GM12873 (cell line): Measurements from ENCODE around the gene TOP1.

Experiments used
- CTCF ChIP-seq: IDR thresholded peaks from 2 replicates; pipeline ENCODE4 v1.5.1; 2012; ENCODE audit warnings: low read depth, mild to moderate bottlenecking, moderate library complexity, low read length, control low read depth; ENCODE audit not compliant: insufficient read depth; ENCODE audit errors: missing control alignments

The TOP1 gene

GRCh38 chr20:41089555-41089954, 60.9 kb downstream of the TOP1 start:
- TF ChIP-seq CTCF: no peak

DNA sequence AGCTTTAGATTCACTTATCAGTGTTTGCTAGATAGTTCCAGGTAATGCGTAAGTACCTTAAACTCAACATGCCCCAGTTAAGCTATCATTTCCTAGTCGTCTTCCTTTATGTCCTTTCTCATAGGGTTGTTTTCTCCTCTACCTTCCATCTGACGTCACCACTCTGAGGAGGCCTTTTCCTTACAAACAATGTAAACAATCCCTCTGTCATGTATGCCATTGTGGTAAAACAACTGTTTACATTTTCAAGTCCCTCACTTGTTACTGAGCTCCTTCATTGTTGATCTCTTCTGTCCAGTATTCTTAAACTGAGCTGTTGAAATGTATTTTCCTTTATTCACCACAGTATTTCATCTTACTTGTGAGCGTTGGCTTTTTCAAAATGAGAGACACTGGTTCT, 63.3 kb downstream of the TOP1 start:
- TF ChIP-seq CTCF: no peak

- no peak for TF ChIP-seq CTCF
These were observed 65.9 kb downstream of the TOP1 start for GRCh38 chr20:41094353-41095055.

DNA sequence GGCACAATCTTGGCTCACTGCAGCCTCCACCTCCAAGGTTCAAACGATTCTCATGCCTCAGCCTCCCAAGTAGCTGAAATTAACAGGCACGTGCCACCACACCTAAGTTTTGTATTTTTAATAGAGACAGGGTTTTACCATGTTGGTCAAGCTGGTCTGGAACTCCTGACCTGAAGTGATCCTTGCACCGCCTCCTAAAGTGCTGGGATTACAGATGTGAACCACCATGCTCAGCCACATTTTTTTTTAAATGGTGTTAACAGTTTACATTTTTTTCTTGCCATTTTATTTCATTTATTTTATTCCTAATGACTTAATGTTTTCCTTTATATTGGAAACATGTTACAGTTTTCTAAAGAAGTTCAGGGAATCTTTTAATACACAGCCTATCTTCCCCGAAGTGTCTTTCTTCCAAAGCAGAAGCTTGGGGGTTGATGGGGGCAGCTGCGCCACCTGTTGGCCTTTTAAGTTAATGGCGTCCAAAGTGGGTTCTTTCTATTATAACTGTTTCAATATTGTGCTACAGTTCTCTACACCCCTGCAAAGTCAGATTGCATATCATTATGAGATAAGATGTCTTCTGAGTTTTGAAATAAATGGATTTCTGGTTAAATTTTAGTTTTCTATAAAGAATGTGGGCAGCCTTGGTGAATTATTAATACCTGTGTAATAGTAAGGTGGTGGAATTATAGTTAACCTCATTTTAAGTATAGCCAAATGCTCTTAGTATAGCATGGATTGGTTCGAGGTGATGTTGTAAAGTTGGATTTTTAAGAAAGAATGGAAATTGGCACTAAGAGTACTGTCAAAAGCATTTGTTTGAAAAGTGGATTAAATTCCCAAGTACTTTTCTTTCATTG, 66.7 kb downstream of the TOP1 start:
- peak; percentile 76 for TF ChIP-seq CTCF

- TF ChIP-seq CTCF: no peak
These were observed 70.2 kb downstream of the TOP1 start for GRCh38 chr20:41098703-41099250.

GRCh38 chr20:41100001-41100480, 71.4 kb downstream of the TOP1 start:
- no peak for TF ChIP-seq CTCF

DNA sequence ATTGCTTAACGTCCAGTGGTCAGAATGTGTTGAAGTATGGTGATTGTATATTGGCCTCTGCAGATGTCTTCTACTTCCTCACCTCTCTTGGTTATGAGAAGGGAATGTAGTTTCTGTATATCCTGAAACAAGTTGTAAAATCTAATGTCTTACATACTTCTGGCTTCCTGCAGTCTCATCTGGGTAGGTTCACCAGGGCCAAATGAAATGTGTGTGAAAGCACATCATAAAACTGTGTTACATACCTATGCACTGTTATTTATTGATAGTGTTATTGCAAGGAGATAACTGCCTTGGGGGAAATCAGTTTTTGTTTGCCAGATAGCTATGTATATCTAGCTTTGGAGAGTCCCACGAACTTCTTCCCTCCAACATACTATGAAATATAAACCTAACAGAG, 73.0 kb downstream of the TOP1 start:
- TF ChIP-seq CTCF: no peak
